Rectal smooth muscle tissue (tissue), 1 donor: ENCODE measurements around the gene GMDS.

ENCODE experiments used
- H3K27ac ChIP-seq: one replicate; pipeline ENCODE4 v1.7.0; 2013; ENCODE audit warnings: low read depth, low read length, inconsistent platforms
- H3K27me3 ChIP-seq: one replicate; pipeline ENCODE4 v1.7.0; 2013; ENCODE audit warnings: low read length; ENCODE audit not compliant: control insufficient read depth, insufficient read depth
- H3K36me3 ChIP-seq: one replicate; pipeline ENCODE4 v1.7.0; 2013; ENCODE audit warnings: low read length; ENCODE audit not compliant: control insufficient read depth, insufficient read depth
- H3K4me1 ChIP-seq: one replicate; pipeline ENCODE4 v1.7.0; 2013; ENCODE audit warnings: low read length; ENCODE audit not compliant: control insufficient read depth, insufficient read depth
- H3K4me3 ChIP-seq: one replicate; pipeline ENCODE4 v1.7.0; 2013; ENCODE audit warnings: low read length
- H3K9ac ChIP-seq: one replicate; pipeline ENCODE4 v1.7.0; 2013; ENCODE audit warnings: low read length

Gene GMDS

GRCh38 chr6:2231438-2231837 lies 14.0 kb downstream of the GMDS start:
- no peaks in the 10 kb centered on the region for H3K27me3 ChIP-seq
- no peaks in the 10 kb centered on the region for H3K4me1 ChIP-seq
- H3K27ac ChIP-seq = no peak overlapping the region
- H3K4me3 ChIP-seq = no peak overlapping the region
- H3K36me3 ChIP-seq = no peaks in the 10 kb centered on the region
- H3K9ac ChIP-seq = no peak overlapping the region

- Histone ChIP-seq H3K27me3 (no peaks in the 10 kb centered on the region), H3K36me3 (no peaks in the 10 kb centered on the region), H3K4me1 (no peaks in the 10 kb centered on the region), H3K27ac (no peak overlapping the region), H3K4me3 (no peak overlapping the region), H3K9ac (no peak overlapping the region)
Observed at GRCh38 chr6:2230659-2231277, 14.6 kb downstream of the GMDS start.

GRCh38 chr6:2229742-2230141 lies 15.7 kb downstream of the GMDS start:
- H3K27me3 ChIP-seq = no peaks in the 10 kb centered on the region
- no peak overlapping the region for H3K4me3 ChIP-seq
- H3K9ac ChIP-seq = no peak overlapping the region
- no peak overlapping the region for H3K27ac ChIP-seq
- no peaks in the 10 kb centered on the region for H3K36me3 ChIP-seq
- H3K4me1 ChIP-seq = no peaks in the 10 kb centered on the region

GRCh38 chr6:2229039-2229438 lies 16.4 kb downstream of the GMDS start:
- H3K9ac ChIP-seq = no peak overlapping the region
- H3K27ac ChIP-seq = no peak overlapping the region
- no peak overlapping the region for H3K4me3 ChIP-seq
- no peaks in the 10 kb centered on the region for H3K27me3 ChIP-seq
- H3K36me3 ChIP-seq = no peaks in the 10 kb centered on the region
- H3K4me1 ChIP-seq = no peaks in the 10 kb centered on the region

- H3K4me3 ChIP-seq = no peak overlapping the region
- no peaks in the 10 kb centered on the region for H3K36me3 ChIP-seq
- H3K27me3 ChIP-seq = no peaks in the 10 kb centered on the region
- H3K9ac ChIP-seq = no peak overlapping the region
- H3K4me1 ChIP-seq = no peaks in the 10 kb centered on the region
- H3K27ac ChIP-seq = no peak overlapping the region
Observed at GRCh38 chr6:2228392-2228791, 17.0 kb downstream of the GMDS start.

- Histone ChIP-seq H3K27ac (no peak overlapping the region), H3K4me3 (no peak overlapping the region), H3K36me3 (no peaks in the 10 kb centered on the region), H3K9ac (no peak overlapping the region), H3K27me3 (no peaks in the 10 kb centered on the region), H3K4me1 (no peaks in the 10 kb centered on the region)
Observed at GRCh38 chr6:2226775-2227174, 18.6 kb downstream of the GMDS start.

GRCh38 chr6:2225422-2226392 lies 19.7 kb downstream of the GMDS start:
- Histone ChIP-seq H3K4me1 (no peaks in the 10 kb centered on the region), H3K27ac (no peak overlapping the region), H3K36me3 (no peaks in the 10 kb centered on the region), H3K4me3 (no peak overlapping the region), H3K27me3 (no peaks in the 10 kb centered on the region), H3K9ac (no peak overlapping the region)

GRCh38 chr6:2224847-2225382 lies 20.5 kb downstream of the GMDS start:
- H3K4me3 ChIP-seq = no peak overlapping the region
- H3K4me1 ChIP-seq = no peaks in the 10 kb centered on the region
- H3K9ac ChIP-seq = no peak overlapping the region
- no peaks in the 10 kb centered on the region for H3K27me3 ChIP-seq
- H3K36me3 ChIP-seq = no peaks in the 10 kb centered on the region
- no peak overlapping the region for H3K27ac ChIP-seq

- Histone ChIP-seq H3K27ac (no peak overlapping the region), H3K36me3 (no peaks in the 10 kb centered on the region), H3K4me1 (no peaks in the 10 kb centered on the region), H3K4me3 (peak overlapping the region; percentile 49), H3K9ac (no peak overlapping the region), H3K27me3 (no peaks in the 10 kb centered on the region)
Observed at GRCh38 chr6:2222275-2222842, 23.0 kb downstream of the GMDS start.

GRCh38 chr6:2221726-2222274 lies 23.6 kb downstream of the GMDS start:
- Histone ChIP-seq H3K27ac (no peak overlapping the region), H3K4me1 (no peaks in the 10 kb centered on the region), H3K9ac (no peak overlapping the region), H3K36me3 (no peaks in the 10 kb centered on the region), H3K4me3 (peak overlapping the region; percentile 49), H3K27me3 (no peaks in the 10 kb centered on the region)

GRCh38 chr6:2220154-2220553 lies 25.3 kb downstream of the GMDS start:
- H3K27me3 ChIP-seq = no peaks in the 10 kb centered on the region
- H3K9ac ChIP-seq = no peak overlapping the region
- no peak overlapping the region for H3K27ac ChIP-seq
- no peaks in the 10 kb centered on the region for H3K36me3 ChIP-seq
- no peaks in the 10 kb centered on the region for H3K4me1 ChIP-seq
- no peak overlapping the region for H3K4me3 ChIP-seq

- H3K27me3 ChIP-seq = no peaks in the 10 kb centered on the region
- H3K4me3 ChIP-seq = no peak overlapping the region
- no peaks in the 10 kb centered on the region for H3K36me3 ChIP-seq
- no peak overlapping the region for H3K9ac ChIP-seq
- H3K4me1 ChIP-seq = no peaks in the 10 kb centered on the region
- H3K27ac ChIP-seq = no peak overlapping the region
Observed at GRCh38 chr6:2218866-2219265, 26.5 kb downstream of the GMDS start.
